ENCODE results near the gene ARHGAP24. TPM values are rescaled to one million over a fixed set of nuclear protein-coding genes. Genes with fewer than 3 reads are reported as not detected.

ARHGAP24 gene
- total RNA-seq, 2 donors from 2014 or later = 7.0 TPM; not detected in 1

DNA sequence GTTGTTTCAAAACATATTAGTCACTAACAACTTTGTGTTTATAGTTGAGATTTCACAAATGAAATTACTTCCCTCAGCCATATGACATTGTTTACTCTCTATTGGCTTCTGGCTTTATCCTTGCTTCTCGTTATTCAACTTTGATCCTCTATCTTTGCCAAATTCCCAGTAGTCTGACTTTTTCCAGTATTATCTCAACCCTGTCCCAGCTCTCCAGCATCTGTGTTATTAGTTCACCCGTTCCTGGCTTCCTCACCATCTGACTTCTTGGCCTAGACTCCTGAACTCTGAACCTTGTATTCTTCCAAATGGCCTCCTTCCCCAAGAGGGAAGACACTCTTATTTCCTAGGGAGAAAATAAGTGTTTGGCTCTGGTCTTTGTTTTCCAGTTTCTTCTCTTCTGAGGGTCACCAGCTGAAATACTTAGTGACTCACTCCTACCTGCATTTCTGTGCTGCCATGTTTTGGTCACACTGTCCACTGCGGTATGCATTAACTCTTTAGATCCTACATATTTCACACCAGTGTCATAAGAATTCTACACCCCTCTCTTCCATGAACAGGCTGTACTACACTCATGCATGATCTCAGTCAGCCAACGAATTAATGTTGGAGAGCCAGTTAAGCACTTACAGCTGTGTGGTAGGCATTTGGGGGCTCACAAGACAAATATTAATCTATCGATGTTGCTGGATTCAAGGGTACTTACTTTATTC is 17.0 kb upstream of the ARHGAP24 start:
- Mint-ChIP-seq H3K4me1 (no peaks in the 10 kb centered on the region), H3K4me3 (no peak overlapping the region), H3K27me3 (no peaks in the 10 kb centered on the region), H3K36me3 (ENCODE audit: low read depth) (no peaks in the 10 kb centered on the region), H3K27ac (no peak overlapping the region)
- DNase-seq (no peak), ATAC-seq (no peak)
- H3K9me3 ChIP-seq (ENCODE audit: control insufficient read depth, low read length, poor library complexity, severe bottlenecking) = no peaks in the 10 kb centered on the region

DNA sequence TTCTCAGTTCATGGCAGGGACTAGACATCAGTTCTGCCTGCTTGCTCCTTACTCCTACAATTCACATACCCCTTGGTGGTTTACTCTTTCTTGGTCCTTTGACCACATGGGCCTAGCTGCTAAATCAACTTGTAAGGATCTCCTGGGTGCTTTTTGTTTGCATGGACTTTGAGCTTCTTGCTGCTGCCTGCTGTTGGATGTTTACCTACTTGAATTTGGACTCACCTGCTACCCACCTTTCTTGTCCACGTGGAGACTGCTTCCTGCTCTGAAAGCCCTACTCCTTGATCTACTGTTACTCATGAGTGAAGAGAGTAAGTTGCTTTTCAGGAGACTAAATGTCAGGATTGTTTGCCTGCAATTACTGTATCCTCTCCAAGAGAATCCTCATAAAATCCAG is 15.2 kb upstream of the ARHGAP24 start:
- Mint-ChIP-seq H3K27ac (no peak overlapping the region), H3K4me3 (no peak overlapping the region), H3K4me1 (no peaks in the 10 kb centered on the region), H3K36me3 (ENCODE audit: low read depth) (no peaks in the 10 kb centered on the region), H3K27me3 (no peaks in the 10 kb centered on the region)
- H3K9me3 ChIP-seq (ENCODE audit: control insufficient read depth, low read length, poor library complexity, severe bottlenecking) = no peaks in the 10 kb centered on the region
- ATAC-seq = no peak
- DNase-seq = no peak

DNA sequence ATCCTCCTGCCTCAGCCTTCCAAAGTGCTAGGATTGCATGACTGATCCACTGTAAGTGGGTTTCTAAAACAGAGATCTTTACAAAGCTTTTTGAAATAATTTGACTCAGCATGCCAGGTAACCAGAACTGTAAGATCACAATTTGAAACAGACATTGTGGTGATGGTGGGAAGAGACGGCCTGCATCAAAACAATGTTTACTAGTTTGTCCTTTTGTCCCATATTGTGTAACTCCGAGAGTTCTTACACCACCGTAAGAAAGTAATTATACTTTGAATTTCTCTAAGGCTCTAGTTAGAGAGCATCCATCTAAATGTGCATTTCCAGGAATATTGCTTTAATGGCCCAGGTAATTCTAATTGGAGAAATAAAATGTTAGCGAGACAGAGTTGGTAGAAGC is 594 bp upstream of the ARHGAP24 start:
- DNase-seq (no peak), ATAC-seq (no peak)
- Mint-ChIP-seq H3K4me1 (no peaks in the 10 kb centered on the region), H3K4me3 (no peak overlapping the region), H3K36me3 (ENCODE audit: low read depth) (no peaks in the 10 kb centered on the region), H3K27ac (no peak overlapping the region), H3K27me3 (peaks cover 23% of the 10 kb centered on the region)
- H3K9me3 ChIP-seq (ENCODE audit: control insufficient read depth, low read length, poor library complexity, severe bottlenecking) = no peaks in the 10 kb centered on the region

DNA sequence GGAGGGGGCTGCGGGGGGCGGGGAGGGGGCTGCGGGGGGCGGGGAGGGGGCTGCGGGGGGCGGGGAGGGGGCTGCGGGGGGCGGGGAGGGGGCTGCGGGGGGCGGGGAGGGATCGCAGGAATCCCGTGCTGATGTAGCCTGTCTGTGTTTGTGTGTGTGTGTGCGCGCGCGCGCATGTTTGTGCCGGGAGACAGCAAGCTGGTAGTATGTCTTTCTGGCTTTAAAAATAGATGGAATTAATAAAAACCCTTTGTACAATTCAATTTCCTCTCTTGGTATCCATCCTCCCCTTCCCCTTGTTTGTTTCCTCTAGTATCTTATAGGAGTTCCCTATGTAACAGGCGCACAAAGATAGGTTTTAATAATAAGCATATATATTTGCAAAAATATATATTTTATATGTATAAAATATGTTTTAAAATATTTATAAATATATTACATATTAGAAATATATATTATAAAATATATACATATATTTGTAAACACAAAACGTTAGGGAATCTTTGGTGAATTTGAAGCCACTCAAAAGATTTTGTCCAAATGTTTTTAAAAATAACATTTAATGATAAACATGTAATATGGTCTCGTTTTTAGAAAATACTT is 782 bp downstream of the ARHGAP24 start:
- H3K4me3 Mint-ChIP-seq = peak overlapping the region; percentile 62
- no peaks in the 10 kb centered on the region for H3K9me3 ChIP-seq (ENCODE audit: control insufficient read depth, low read length, poor library complexity, severe bottlenecking)
- DNase-seq (no peak), ATAC-seq (no peak)
- H3K27ac Mint-ChIP-seq = no peak overlapping the region
- peaks cover 23% of the 10 kb centered on the region for H3K27me3 Mint-ChIP-seq
- H3K4me1 Mint-ChIP-seq = no peaks in the 10 kb centered on the region
- H3K36me3 Mint-ChIP-seq (ENCODE audit: low read depth) = no peaks in the 10 kb centered on the region

DNA sequence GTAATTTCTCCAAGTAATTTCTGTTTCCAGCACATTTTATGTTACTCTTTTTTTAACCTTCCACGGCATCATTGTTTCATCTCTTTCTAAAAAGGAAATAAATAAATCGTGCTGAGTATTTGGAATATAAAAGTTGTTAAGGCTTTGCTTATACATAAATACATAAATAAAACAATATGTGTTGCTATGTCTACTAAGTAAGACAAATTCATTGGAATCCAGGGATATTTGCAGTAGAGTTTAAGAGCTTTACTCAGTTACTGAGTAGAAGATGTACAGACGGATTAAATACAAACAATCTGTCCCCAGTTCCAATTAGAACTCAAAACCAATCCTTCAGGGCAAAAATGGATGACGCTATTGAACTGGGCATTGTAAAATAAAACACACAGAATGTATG is 1.4 kb downstream of the ARHGAP24 start:
- H3K9me3 ChIP-seq (ENCODE audit: control insufficient read depth, low read length, poor library complexity, severe bottlenecking) = no peaks in the 10 kb centered on the region

DNA sequence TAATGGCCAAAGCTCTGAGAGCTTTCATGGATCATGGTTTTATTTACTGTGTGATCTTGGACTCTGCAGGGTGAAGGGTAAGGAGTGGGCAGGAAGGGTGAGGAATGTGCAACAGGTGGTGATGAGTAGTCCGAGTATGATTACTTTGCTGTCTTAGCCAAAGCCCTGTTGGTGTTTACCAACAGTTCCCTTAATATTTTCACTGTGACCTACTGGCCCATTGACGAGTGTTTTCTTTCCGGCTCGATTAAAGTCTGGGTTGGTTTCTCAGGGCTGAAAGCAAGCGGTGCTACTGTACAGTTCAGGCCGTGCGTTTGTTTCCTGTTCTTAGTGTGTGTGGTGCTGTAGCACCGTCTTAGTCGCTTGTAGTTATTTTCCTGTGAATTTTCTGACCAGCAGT is 2.6 kb downstream of the ARHGAP24 start:
- Mint-ChIP-seq H3K36me3 (ENCODE audit: low read depth) (no peaks in the 10 kb centered on the region), H3K27me3 (peaks cover 23% of the 10 kb centered on the region), H3K4me3 (no peak overlapping the region), H3K4me1 (no peaks in the 10 kb centered on the region), H3K27ac (no peak overlapping the region)
- DNase-seq = no peak
- no peak for ATAC-seq
- no peaks in the 10 kb centered on the region for H3K9me3 ChIP-seq (ENCODE audit: control insufficient read depth, low read length, poor library complexity, severe bottlenecking)

More for the DNA sequence above, 1.4 kb downstream of the ARHGAP24 start:
- ATAC-seq (no peak), DNase-seq (no peak)
- Mint-ChIP-seq H3K4me3 (no peak overlapping the region), H3K4me1 (no peaks in the 10 kb centered on the region), H3K27me3 (peaks cover 23% of the 10 kb centered on the region), H3K36me3 (ENCODE audit: low read depth) (no peaks in the 10 kb centered on the region), H3K27ac (no peak overlapping the region)

DNA sequence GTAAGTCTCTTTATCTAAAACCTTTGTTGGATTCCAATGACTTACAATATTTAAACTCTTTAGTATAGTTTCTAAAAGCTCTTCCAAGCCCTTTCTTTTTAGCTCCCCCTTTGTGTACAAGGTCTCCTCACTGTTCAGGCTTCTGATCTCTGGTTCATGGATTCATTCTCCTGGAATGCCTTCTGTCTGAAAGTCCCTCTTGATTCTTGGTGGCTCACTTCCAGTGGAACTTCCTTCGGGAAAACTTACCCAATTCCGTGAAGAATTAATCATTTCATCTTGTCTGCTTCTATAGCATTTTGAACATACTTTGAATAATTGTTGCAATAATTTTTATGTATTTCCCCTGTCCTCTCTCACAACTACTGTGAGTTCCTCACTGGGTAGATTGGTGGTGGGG is 3.6 kb downstream of the ARHGAP24 start:
- Mint-ChIP-seq H3K27me3 (peaks cover 23% of the 10 kb centered on the region), H3K27ac (no peak overlapping the region), H3K36me3 (ENCODE audit: low read depth) (no peaks in the 10 kb centered on the region), H3K4me1 (no peaks in the 10 kb centered on the region), H3K4me3 (no peak overlapping the region)
- ATAC-seq (no peak), DNase-seq (no peak)
- H3K9me3 ChIP-seq (ENCODE audit: control insufficient read depth, low read length, poor library complexity, severe bottlenecking) = no peaks in the 10 kb centered on the region

DNA sequence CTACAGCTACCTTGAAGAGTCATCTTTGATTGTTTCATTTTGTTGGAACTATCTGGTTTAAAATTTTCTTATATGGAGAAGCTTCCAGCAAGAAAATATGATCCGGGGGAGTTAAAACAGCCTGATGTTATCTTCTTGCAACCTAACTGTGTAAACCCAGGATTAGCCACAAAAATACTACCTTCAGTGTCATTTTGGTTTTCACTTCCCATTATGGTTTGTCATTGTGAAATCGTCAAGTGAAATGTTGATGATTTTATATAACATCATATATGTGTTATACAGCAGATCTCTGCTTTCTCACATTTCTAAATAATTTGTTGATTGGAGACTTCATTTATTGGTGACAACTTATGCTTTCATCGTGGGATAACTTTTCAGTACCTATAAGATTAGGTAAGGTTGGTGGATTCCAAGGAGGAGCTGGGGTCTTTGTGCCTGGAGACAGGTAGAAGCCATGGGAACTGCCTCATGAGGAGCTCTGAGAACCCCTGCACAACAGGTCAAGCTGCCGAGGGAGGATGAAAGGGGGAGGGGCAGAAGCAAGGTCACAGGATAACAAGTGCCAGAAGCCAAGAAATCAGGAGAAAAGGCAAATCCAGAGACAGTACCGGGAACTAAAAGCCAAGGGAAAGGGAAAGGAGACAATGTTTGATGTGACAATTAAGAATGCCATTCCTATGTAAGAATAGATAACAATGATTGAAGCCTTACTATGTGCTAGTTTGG is 7.2 kb downstream of the ARHGAP24 start:
- H3K27ac Mint-ChIP-seq = no peak overlapping the region
- no peak overlapping the region for H3K4me3 Mint-ChIP-seq
- no peaks in the 10 kb centered on the region for H3K9me3 ChIP-seq (ENCODE audit: control insufficient read depth, low read length, poor library complexity, severe bottlenecking)
- no peaks in the 10 kb centered on the region for H3K36me3 Mint-ChIP-seq (ENCODE audit: low read depth)
- ATAC-seq (no peak), DNase-seq (no peak)
- H3K4me1 Mint-ChIP-seq = no peaks in the 10 kb centered on the region
- H3K27me3 Mint-ChIP-seq = peaks cover 7% of the 10 kb centered on the region

DNA sequence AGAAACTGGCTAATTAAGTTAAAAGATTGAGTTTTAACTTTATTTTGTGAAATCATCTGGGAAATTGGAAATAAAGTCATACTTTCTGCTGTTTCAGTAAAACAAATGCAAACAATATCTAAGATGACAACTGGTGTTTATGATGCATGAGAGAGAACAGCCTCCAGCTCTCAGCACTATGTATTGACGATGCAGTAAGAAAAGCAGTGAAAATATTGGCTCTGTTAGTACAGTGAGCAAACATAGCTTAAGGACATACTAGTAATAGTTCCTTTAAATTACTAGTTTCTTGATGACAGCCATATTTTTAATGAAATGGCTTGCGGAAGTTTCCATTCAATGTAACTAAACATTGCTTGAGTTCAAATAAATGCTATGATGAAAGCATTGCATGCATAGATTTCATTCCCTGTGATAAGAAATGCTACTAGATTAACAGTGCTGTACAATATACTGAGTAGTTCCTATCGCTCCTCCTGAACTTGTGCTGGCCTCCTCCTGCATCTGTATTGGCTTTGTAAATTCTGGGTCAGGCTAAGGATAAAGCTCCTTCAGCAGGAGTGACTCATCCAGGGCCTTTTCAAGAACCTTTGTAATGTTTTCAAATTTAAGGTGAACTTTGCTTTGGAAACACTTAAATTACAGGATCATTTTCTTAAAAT is 11.6 kb downstream of the ARHGAP24 start:
- ATAC-seq = no peak
- Mint-ChIP-seq H3K36me3 (ENCODE audit: low read depth) (no peaks in the 10 kb centered on the region), H3K27me3 (no peaks in the 10 kb centered on the region)

DNA sequence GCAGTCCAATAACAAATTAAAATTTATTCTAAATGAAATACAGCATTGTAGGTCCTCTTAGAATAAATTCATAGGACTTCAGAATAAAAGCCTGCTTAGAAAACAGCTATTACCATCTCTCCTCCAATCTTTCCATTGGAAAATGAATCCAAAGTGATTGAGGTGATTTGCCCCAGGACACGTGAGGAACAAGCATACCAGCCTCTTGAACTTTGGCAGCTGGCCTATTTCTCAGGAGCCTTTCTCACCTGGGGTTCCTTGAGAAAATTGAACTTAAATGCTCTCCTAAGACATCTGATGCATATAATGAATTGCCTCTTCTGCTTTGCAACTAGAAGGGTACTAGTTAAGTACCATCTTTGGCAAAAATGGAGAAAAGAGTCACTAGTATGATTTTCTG is 13.5 kb downstream of the ARHGAP24 start:
- no peaks in the 10 kb centered on the region for H3K9me3 ChIP-seq (ENCODE audit: control insufficient read depth, low read length, poor library complexity, severe bottlenecking)
- Mint-ChIP-seq H3K4me1 (no peaks in the 10 kb centered on the region), H3K27ac (no peak overlapping the region), H3K4me3 (no peak overlapping the region), H3K36me3 (ENCODE audit: low read depth) (no peaks in the 10 kb centered on the region), H3K27me3 (no peaks in the 10 kb centered on the region)
- DNase-seq (no peak), ATAC-seq (no peak)

More for the DNA sequence above, 11.6 kb downstream of the ARHGAP24 start:
- Mint-ChIP-seq H3K4me3 (no peak overlapping the region), H3K27ac (no peak overlapping the region), H3K4me1 (no peaks in the 10 kb centered on the region)
- DNase-seq = no peak
- H3K9me3 ChIP-seq (ENCODE audit: control insufficient read depth, low read length, poor library complexity, severe bottlenecking) = no peaks in the 10 kb centered on the region

DNA sequence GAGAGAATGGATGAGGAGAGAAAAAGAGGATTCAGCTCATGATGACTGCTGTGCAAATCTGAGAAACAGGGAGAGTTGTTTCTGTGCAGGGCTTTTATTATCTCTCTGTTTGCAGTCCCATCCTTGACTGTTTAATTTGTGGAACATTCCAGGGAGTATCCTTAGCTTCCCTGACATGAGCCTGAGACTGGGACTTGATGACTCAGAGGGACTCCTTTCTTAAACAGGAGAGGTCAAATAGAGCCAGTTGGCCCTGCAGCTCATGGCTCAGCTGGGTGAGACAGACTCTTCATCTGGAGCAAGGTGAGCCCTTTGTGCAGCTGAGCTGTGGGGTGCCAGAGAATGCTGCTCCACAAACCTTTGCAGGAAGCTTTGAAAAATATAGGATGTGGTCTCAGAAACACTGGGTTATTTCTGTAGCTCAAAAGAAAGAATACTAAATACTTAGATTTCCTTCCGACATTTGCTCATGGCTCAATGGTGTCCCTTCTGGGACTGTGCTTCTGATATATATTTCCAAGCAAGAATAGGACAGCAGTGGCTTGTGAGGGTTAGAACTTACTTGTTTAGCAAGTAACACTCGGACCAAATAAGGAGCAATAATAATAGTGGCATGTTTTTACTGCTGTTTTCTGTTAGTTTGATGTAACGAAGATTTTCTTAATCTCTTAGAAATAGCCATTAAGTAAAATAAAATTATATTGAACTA is 14.5 kb downstream of the ARHGAP24 start:
- DNase-seq (no peak), ATAC-seq (no peak)
- H3K9me3 ChIP-seq (ENCODE audit: control insufficient read depth, low read length, poor library complexity, severe bottlenecking) = no peaks in the 10 kb centered on the region
- Mint-ChIP-seq H3K4me1 (no peaks in the 10 kb centered on the region), H3K27me3 (no peaks in the 10 kb centered on the region), H3K4me3 (no peak overlapping the region), H3K27ac (no peak overlapping the region), H3K36me3 (ENCODE audit: low read depth) (no peaks in the 10 kb centered on the region)

DNA sequence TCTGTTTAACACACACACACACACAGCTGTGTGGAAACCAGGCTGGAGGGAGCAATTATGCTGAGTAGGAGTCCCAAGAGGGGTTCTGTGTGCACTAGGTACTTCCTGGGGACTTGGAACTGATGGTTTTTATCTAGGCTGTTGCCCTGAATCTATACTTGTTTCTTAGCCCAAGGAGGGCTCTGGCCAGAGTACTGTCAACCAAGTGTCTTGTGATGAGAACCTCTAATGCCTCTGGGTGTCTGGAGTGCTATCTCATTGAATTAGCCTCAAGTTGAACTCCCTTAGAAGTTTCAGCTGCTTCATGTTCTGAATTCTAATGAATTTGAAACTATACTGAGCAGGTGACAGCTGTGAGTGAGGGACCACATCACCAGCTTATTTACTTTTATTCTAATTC is 16.6 kb downstream of the ARHGAP24 start:
- ATAC-seq (peak; percentile 20), DNase-seq (no peak)
- Mint-ChIP-seq H3K4me1 (no peaks in the 10 kb centered on the region), H3K27ac (no peak overlapping the region), H3K4me3 (no peak overlapping the region), H3K36me3 (ENCODE audit: low read depth) (no peaks in the 10 kb centered on the region), H3K27me3 (no peaks in the 10 kb centered on the region)
- H3K9me3 ChIP-seq (ENCODE audit: control insufficient read depth, low read length, poor library complexity, severe bottlenecking) = no peaks in the 10 kb centered on the region

DNA sequence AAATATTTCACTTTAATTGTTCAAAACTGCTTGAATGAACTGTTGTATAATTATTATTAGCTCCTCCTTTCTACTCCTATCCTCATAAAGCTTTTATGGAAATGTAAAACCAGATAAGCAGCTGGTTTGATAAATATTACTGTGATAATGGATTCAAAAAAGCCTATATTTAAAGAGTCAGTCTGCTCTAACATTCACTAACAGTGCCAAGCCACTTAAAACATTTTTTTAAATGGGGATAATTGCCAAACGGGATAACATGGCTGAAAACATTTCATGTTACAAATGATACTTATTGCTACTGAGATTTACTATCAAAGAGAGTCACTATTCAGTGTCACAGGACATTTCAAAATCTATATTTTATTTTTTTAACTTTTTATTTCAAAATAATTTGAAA is 17.4 kb downstream of the ARHGAP24 start:
- ATAC-seq = no peak

More for the DNA sequence above, 17.4 kb downstream of the ARHGAP24 start:
- H3K9me3 ChIP-seq (ENCODE audit: control insufficient read depth, low read length, poor library complexity, severe bottlenecking) = no peaks in the 10 kb centered on the region
- DNase-seq = no peak
- H3K4me3 Mint-ChIP-seq = no peak overlapping the region
- H3K4me1 Mint-ChIP-seq = no peaks in the 10 kb centered on the region
- no peaks in the 10 kb centered on the region for H3K36me3 Mint-ChIP-seq (ENCODE audit: low read depth)
- no peak overlapping the region for H3K27ac Mint-ChIP-seq
- no peaks in the 10 kb centered on the region for H3K27me3 Mint-ChIP-seq

Measured in T-helper 17 cell (primary cell).